Body of pancreas (tissue), 4 donors: Measurements from ENCODE around the gene CENPM.

ENCODE experiments used
- CTCF ChIP-seq, 7 experiments: fragments of 450-650 bp in 4 of 7; fragments of 200-600 bp in 3 of 7; sonication (generic) in 3 of 7; IDR thresholded peaks; one replicate each; pipeline ENCODE4 v1.5.1; 2016 to 2019; ENCODE audit warnings: antibody characterized with exemption in 7 of 7
- POLR2A ChIP-seq, 3 donors: fragments of 450-650 bp; IDR thresholded peaks; one replicate each; pipeline ENCODE4 v1.6.1; 2016; ENCODE audit warnings: antibody characterized with exemption in 3 of 3, mild to moderate bottlenecking in 2 of 3

GRCh38 chr22:41907436-41908401, 39.2 kb downstream of the CENPM start:
- no peak for TF ChIP-seq CTCF (IDR thresholded peaks at IDR 0.05)
- TF ChIP-seq POLR2A (IDR thresholded peaks at IDR 0.05) = no peak
